ENCODE data around the gene CPN2.
A peak's percentile ranks its signal among the peaks of the same experiment; 100 is the strongest.

Gene CPN2

DNA sequence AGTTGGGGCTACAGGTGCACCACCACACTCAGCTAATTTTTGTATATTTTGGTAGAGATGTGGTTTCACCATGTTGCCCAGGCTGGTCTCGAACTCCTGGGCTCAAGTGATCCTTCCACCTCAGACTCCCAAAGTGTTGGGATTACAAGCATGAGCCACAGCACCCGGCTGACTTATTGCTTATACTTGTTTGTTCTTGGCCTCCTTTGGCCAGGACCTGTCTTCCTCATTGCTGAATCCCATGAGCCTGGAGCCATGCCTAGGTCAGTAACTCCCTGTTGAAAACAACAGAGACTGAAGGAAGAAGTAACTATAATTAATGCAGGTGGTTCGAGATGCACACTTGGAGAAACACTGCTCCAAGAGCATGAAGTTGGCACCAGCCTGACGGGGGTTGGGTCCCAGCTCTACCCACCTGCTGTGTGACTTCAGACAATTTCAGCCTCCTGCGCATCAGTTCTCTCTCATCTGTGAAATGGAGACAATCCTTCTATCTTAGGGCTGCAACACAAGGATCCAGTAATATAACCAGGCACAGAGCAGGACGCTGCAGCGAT, 38.9 kb downstream of the CPN2 start:
- Histone ChIP-seq H3K36me3 (ENCODE audit: control insufficient read depth, insufficient read depth, low read length) (no peaks in the 10 kb centered on the region), H3K27ac (peak overlapping the region; percentile 76), H3K9me3 (ENCODE audit: control insufficient read depth, low read length) (no peaks in the 10 kb centered on the region), H2AFZ (peak overlapping the region; percentile 63), H3K27me3 (ENCODE audit: control insufficient read depth, insufficient read depth, low read length) (no peaks in the 10 kb centered on the region), H3K4me2 (ENCODE audit: low read length) (no peak overlapping the region), H3K79me2 (no peaks in the 10 kb centered on the region), H3K9ac (no peak overlapping the region), H3K4me1 (peaks cover 47% of the 10 kb centered on the region), H3K4me3 (ENCODE audit: low read depth, low read length) (no peak overlapping the region)
- TF ChIP-seq, protein P1, sequence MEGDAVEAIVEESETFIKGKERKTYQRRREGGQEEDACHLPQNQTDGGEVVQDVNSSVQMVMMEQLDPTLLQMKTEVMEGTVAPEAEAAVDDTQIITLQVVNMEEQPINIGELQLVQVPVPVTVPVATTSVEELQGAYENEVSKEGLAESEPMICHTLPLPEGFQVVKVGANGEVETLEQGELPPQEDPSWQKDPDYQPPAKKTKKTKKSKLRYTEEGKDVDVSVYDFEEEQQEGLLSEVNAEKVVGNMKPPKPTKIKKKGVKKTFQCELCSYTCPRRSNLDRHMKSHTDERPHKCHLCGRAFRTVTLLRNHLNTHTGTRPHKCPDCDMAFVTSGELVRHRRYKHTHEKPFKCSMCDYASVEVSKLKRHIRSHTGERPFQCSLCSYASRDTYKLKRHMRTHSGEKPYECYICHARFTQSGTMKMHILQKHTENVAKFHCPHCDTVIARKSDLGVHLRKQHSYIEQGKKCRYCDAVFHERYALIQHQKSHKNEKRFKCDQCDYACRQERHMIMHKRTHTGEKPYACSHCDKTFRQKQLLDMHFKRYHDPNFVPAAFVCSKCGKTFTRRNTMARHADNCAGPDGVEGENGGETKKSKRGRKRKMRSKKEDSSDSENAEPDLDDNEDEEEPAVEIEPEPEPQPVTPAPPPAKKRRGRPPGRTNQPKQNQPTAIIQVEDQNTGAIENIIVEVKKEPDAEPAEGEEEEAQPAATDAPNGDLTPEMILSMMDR (IDR thresholded peaks at IDR 0.05): no peak

DNA sequence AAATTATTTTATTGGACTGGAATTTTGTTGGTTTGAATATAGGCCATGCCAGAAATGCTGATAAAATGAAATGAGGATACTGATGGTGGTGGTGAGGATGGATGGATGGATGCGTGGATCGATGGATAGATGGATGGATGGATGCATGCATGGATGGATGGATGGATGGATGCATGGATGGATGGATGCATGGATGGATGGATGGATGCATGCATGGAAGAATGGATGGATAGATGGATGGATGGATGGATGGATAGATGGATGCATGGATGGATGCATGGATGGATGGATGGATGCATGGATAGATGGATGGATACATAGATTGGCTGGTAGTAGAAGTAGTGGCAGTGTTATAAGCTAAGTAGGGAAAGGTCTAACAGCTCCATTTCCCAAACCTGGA, 40.1 kb downstream of the CPN2 start:
- H3K79me2 ChIP-seq: no peaks in the 10 kb centered on the region
- no peak overlapping the region for H2AFZ ChIP-seq
- H3K4me1 ChIP-seq: peaks cover 50% of the 10 kb centered on the region
- H3K9me3 ChIP-seq (ENCODE audit: control insufficient read depth, low read length): no peaks in the 10 kb centered on the region
- H3K36me3 ChIP-seq (ENCODE audit: control insufficient read depth, insufficient read depth, low read length): no peaks in the 10 kb centered on the region
- H3K27me3 ChIP-seq (ENCODE audit: control insufficient read depth, insufficient read depth, low read length): no peaks in the 10 kb centered on the region
- TF ChIP-seq, protein P1 (IDR thresholded peaks at IDR 0.05): no peak
- H3K4me2 ChIP-seq (ENCODE audit: low read length): no peak overlapping the region
- no peak overlapping the region for H3K9ac ChIP-seq
- no peak overlapping the region for H3K4me3 ChIP-seq (ENCODE audit: low read depth, low read length)
- H3K27ac ChIP-seq: no peak overlapping the region

DNA sequence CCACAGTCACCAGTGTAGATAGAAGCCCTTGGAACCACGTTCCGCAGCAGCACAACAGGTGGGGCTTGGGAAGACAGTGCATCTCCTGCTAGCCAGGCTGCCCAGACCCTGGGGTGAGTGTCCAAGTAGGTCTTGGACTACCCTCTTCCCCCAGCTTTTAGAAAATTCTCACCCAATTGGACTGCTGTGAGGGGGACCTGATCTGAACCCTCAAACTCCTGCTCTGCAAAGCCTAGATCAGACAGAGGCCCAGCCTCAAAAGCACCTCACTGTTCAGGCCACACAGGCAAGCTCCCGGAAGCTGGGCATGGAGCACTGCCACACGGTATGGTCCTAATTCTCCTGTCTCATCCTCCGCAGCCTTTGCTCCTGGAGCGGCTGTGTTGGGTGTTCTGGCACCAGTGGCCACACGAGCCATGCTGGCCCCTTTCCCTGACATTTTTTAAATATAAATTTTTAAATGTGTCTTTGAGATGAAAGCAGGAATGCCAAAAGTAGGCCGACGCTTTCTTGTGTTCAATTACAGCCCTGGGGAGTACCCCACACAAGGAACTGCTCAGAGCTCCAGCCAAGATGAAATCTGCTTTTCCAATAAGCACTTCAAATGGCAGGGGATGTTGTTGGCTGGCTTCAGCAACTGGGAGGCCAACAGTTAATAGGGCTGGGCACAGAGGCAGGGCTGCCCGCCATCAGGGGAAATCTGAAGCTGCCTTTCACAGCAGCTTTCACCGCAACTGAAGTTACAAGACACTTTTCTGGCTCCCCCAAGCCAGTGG, 40.9 kb downstream of the CPN2 start:
- H2AFZ ChIP-seq: no peak overlapping the region

DNA sequence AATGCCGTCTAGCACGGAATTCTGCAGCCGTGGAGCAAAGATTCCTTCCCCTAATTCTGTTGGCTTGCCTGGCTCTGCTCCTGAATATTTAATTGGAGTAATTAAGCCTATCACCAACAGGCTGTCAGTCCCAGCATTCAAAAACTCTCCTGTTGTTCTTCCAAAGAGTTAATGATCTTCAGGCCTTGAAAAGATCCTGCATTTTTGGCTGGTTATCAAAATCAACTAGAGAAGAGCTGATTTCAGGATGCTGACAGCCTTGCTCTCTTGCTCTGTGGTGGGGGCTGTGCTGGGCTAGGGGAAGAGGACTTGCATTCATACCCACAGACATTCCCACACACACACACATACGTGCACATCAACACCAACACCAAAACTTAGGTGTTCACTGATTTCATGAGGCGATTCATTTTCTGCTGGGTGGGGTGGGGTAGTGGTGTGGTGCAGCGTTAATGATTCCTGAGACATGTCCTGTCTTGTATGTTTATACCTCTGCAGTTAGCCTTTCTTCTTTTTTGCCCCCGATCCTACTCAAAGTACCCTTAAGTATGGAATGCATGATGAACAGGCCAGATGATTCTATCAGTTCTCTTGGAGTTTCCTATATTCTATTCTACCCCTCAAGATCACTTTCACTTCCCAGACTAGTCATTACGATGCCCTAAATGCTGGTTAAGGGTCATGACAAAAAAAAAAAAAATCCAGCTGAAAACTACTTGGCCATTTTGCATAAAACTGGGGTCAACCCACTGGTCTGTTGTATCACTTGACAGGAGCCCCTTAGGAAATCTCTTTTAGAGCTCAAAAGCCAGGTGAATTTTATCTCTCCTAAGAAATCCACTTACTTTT, 42.3 kb downstream of the CPN2 start:
- H3K27ac ChIP-seq: no peak overlapping the region
- H3K79me2 ChIP-seq: no peaks in the 10 kb centered on the region
- H3K9me3 ChIP-seq (ENCODE audit: control insufficient read depth, low read length): no peaks in the 10 kb centered on the region
- TF ChIP-seq, protein P1 (IDR thresholded peaks at IDR 0.05): no peak
- no peaks in the 10 kb centered on the region for H3K27me3 ChIP-seq (ENCODE audit: control insufficient read depth, insufficient read depth, low read length)
- no peak overlapping the region for H3K4me2 ChIP-seq (ENCODE audit: low read length)
- no peaks in the 10 kb centered on the region for H3K36me3 ChIP-seq (ENCODE audit: control insufficient read depth, insufficient read depth, low read length)
- no peak overlapping the region for H3K4me3 ChIP-seq (ENCODE audit: low read depth, low read length)
- no peak overlapping the region for H2AFZ ChIP-seq
- peaks cover 40% of the 10 kb centered on the region for H3K4me1 ChIP-seq
- no peak overlapping the region for H3K9ac ChIP-seq

More for the DNA sequence above, 40.9 kb downstream of the CPN2 start:
- Histone ChIP-seq H3K79me2 (no peaks in the 10 kb centered on the region), H3K27me3 (ENCODE audit: control insufficient read depth, insufficient read depth, low read length) (no peaks in the 10 kb centered on the region), H3K36me3 (ENCODE audit: control insufficient read depth, insufficient read depth, low read length) (no peaks in the 10 kb centered on the region), H3K27ac (no peak overlapping the region), H3K9ac (no peak overlapping the region), H3K4me1 (peaks cover 49% of the 10 kb centered on the region), H3K4me3 (ENCODE audit: low read depth, low read length) (no peak overlapping the region), H3K4me2 (ENCODE audit: low read length) (no peak overlapping the region), H3K9me3 (ENCODE audit: control insufficient read depth, low read length) (no peaks in the 10 kb centered on the region)
- TF ChIP-seq, protein P1 (IDR thresholded peaks at IDR 0.05): no peak

Data from parathyroid adenoma (tissue), 2 donors.